ENCODE measurements around the gene SGCD. TPM values are rescaled to one million over a fixed set of nuclear protein-coding genes. Genes with fewer than 3 reads are reported as not detected.

Gene SGCD
- total and polyA plus RNA-seq, 2 experiments from 2014 or later = 0.77 to 1.3 TPM

DNA sequence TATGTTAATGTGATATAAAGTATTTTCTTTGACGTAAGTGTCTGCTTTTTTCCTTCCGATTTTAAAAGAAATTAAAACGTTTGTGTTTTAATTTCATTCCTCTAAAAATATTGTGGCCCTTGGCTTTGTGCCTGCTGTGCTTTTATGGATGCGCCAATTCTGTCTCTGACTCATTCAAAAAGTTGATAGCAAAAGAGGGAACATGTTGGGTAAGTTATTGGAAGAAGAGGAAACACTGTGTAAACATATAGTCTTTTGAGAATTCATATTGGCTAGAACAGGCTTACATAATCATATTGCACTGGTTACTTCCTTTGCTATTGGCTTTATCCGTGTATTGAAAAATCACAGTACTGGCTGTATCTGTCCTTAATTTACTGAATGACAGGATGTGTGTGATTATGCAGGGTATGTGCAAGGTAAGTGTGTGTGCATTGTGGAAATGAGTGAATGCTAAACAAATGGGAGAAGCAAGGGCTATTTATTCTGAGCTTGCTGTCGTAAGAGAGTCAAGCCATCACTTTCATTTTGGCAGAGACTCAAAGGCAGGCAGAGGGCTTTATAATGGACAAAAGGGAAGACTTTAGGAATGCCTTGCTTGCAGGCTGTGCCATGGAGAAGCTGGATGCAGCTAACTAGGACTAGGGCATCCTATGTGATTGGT lies 67.8 kb downstream of the SGCD start:
- no peak overlapping the region for H3K4me3 ChIP-seq
- H3K27ac ChIP-seq = no peak overlapping the region
- no peaks in the 10 kb centered on the region for H3K27me3 ChIP-seq
- TF ChIP-seq, protein P1, sequence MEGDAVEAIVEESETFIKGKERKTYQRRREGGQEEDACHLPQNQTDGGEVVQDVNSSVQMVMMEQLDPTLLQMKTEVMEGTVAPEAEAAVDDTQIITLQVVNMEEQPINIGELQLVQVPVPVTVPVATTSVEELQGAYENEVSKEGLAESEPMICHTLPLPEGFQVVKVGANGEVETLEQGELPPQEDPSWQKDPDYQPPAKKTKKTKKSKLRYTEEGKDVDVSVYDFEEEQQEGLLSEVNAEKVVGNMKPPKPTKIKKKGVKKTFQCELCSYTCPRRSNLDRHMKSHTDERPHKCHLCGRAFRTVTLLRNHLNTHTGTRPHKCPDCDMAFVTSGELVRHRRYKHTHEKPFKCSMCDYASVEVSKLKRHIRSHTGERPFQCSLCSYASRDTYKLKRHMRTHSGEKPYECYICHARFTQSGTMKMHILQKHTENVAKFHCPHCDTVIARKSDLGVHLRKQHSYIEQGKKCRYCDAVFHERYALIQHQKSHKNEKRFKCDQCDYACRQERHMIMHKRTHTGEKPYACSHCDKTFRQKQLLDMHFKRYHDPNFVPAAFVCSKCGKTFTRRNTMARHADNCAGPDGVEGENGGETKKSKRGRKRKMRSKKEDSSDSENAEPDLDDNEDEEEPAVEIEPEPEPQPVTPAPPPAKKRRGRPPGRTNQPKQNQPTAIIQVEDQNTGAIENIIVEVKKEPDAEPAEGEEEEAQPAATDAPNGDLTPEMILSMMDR (IDR thresholded peaks at IDR 0.05; ENCODE audit: low read depth, low read length) = no peak
- no peaks in the 10 kb centered on the region for H3K4me1 ChIP-seq (ENCODE audit: low read depth)
- H3K9me3 ChIP-seq (ENCODE audit: low read depth) = no peaks in the 10 kb centered on the region
- peak in 1 of 2 donors; percentile 75 for DNase-seq (ENCODE audit: low read depth in 1 of 2, low spot score in 1 of 2)
- no peaks in the 10 kb centered on the region for H3K36me3 ChIP-seq

DNA sequence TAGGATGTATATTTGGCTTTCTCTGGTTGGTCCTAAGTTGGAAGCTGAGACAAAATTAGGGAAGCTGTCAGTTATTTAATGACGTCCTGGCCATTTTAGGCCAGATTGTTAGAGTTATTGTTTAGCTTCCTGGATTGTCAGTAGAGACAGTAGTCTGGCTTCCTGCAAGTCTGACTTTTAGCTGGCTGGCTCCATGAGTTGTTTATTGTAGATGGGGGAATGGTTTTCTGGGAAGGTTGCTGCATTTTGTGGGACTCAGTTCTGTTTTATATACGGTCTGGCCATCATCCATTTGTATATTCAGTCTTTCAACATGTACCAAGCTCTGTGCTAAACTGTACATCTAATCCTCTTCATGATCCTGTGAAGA lies 68.3 kb downstream of the SGCD start:
- no peaks in the 10 kb centered on the region for H3K27me3 ChIP-seq
- no peaks in the 10 kb centered on the region for H3K9me3 ChIP-seq (ENCODE audit: low read depth)
- no peaks in the 10 kb centered on the region for H3K4me1 ChIP-seq (ENCODE audit: low read depth)
- DNase-seq (ENCODE audit: low read depth in 1 of 2, low spot score in 1 of 2) = no peak
- TF ChIP-seq, protein P1 (IDR thresholded peaks at IDR 0.05; ENCODE audit: low read depth, low read length) = no peak
- H3K27ac ChIP-seq = no peak overlapping the region
- no peak overlapping the region for H3K4me3 ChIP-seq
- H3K36me3 ChIP-seq = no peaks in the 10 kb centered on the region

DNA sequence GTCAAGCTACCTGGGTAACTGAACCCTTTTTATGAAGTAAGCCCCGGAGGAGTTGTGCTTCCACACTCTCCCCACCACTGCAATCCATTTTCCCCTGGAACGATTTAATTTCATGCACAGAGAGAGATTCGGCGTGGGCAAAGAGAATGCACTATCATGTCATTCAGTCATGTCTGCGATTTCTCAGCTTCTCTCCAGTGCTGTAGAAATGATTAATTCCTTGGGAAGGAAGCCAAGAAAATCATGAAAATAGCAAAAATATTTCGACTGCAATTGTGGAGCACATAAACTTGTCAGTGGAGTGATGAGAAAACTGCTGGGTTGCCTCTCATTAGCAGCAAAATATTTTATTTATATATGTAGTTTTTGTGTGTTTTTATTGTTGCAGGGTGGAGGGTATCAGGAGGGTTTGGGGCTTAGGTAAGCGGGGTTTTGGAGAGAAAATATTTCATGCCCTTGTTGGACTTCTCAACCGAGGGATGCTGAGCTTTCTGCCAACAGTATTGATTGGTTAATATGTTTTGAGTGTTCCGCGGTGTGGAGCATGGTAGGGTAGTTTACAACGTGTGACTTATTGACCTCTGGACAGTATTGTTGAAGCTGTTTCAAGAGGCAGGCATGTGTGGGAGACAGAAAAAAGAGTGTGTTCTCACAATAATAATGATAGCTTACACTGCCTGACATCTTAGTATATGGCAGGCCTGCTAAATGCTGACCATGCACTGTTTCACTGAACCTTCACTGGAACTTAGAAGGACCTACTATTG lies 69.3 kb downstream of the SGCD start:
- Histone ChIP-seq H3K9me3 (ENCODE audit: low read depth) (no peaks in the 10 kb centered on the region), H3K4me3 (no peak overlapping the region), H3K27me3 (no peaks in the 10 kb centered on the region), H3K4me1 (ENCODE audit: low read depth) (no peaks in the 10 kb centered on the region), H3K27ac (no peak overlapping the region), H3K36me3 (no peaks in the 10 kb centered on the region)
- peak in 1 of 2 donors; percentile 78 for DNase-seq (ENCODE audit: low read depth in 1 of 2, low spot score in 1 of 2)
- TF ChIP-seq, protein P1 (IDR thresholded peaks at IDR 0.05; ENCODE audit: low read depth, low read length) = no peak

DNA sequence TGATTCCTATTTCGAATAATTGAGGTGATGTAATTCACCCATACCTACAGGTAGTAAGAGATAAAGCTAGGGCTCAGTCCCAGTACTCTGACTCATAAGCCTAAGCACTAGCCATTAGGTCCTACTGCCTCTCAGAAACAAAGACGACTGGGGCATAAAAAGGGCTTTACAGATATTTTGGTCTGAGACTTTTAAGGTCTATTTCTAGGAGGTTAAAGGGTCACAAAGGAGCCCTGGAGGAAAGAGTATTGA lies 69.8 kb downstream of the SGCD start:
- TF ChIP-seq, protein P1 (IDR thresholded peaks at IDR 0.05; ENCODE audit: low read depth, low read length) = no peak

DNA sequence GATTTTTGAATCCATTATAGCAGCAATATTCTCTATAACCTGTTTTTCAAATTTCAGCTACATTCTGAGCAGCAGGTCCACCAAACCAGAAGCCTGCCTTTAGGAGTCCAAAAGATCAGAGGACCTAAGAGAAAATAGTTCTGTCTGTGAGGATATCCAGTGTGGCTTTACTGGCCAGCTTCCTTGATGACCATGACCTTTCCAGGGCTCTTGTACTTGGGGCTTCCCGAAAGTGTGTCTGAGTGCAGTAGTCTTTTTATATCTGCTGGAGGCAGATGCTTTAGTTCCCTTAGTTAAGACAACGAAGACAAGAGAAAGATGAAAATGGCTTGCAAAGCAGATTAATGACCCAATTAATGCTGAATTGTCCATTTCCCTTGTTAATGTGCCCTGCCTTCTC lies 72.4 kb downstream of the SGCD start:
- no peaks in the 10 kb centered on the region for H3K36me3 ChIP-seq
- H3K4me3 ChIP-seq = no peak overlapping the region
- DNase-seq (ENCODE audit: low read depth in 1 of 2, low spot score in 1 of 2) = no peak
- H3K9me3 ChIP-seq (ENCODE audit: low read depth) = no peaks in the 10 kb centered on the region
- no peaks in the 10 kb centered on the region for H3K4me1 ChIP-seq (ENCODE audit: low read depth)
- TF ChIP-seq, protein P1 (IDR thresholded peaks at IDR 0.05; ENCODE audit: low read depth, low read length) = no peak
- no peaks in the 10 kb centered on the region for H3K27me3 ChIP-seq
- H3K27ac ChIP-seq = no peak overlapping the region

More for the DNA sequence above, 69.8 kb downstream of the SGCD start:
- no peaks in the 10 kb centered on the region for H3K4me1 ChIP-seq (ENCODE audit: low read depth)
- no peaks in the 10 kb centered on the region for H3K27me3 ChIP-seq
- no peak overlapping the region for H3K4me3 ChIP-seq
- no peaks in the 10 kb centered on the region for H3K9me3 ChIP-seq (ENCODE audit: low read depth)
- no peaks in the 10 kb centered on the region for H3K36me3 ChIP-seq
- no peak for DNase-seq (ENCODE audit: low read depth in 1 of 2, low spot score in 1 of 2)
- H3K27ac ChIP-seq = no peak overlapping the region
